GM23338 (cell line): ENCODE results near the gene YTHDF1.

ENCODE experiments used
- CREB1 ChIP-seq: fragments of 250-450 bp; sonication (Bioruptor Pico); IDR thresholded peaks from 2 replicates; pipeline ENCODE4 v1.5.0; 2020; ENCODE audit warnings: low read depth, mild to moderate bottlenecking, moderate library complexity
- CTCF ChIP-seq, 2 experiments: fragments of 200-600 bp in 1 of 2; sonication (generic) in 1 of 2; conservative IDR thresholded peaks; 2 replicates each; pipeline versions ENCODE4 v1.5.1 to v1.6.1; 2016 to 2017; ENCODE audit warnings: antibody characterized with exemption in 2 of 2, low read depth in 2 of 2, mild to moderate bottlenecking in 2 of 2, moderate library complexity in 1 of 2
- EZH2 ChIP-seq: fragments of 200-600 bp; sonication (generic); IDR thresholded peaks from one replicate; pipeline ENCODE4 v1.8.0; 2017; ENCODE audit warnings: antibody characterized with exemption, mild to moderate bottlenecking, low read depth; ENCODE audit not compliant: unreplicated experiment
- EZH2phosphoT487 ChIP-seq: fragments of 200-600 bp; sonication (generic); IDR thresholded peaks from one replicate; pipeline ENCODE4 v1.8.1; 2018; ENCODE audit warnings: antibody characterized with exemption; ENCODE audit not compliant: unreplicated experiment
- JUNB ChIP-seq: IDR thresholded peaks from one replicate; pipeline ENCODE4 v1.6.1; 2016; ENCODE audit warnings: antibody characterized with exemption; ENCODE audit not compliant: unreplicated experiment
- POLR2AphosphoS5 ChIP-seq: IDR thresholded peaks from 2 replicates; pipeline ENCODE4 v1.6.1; 2016; ENCODE audit warnings: antibody characterized with exemption, low read depth
- REST ChIP-seq: IDR thresholded peaks from one replicate; pipeline ENCODE4 v1.6.1; 2018; ENCODE audit warnings: antibody characterized with exemption; ENCODE audit not compliant: unreplicated experiment
- STAT1 ChIP-seq: IDR thresholded peaks from one replicate; pipeline ENCODE4 v1.6.1; 2016; ENCODE audit warnings: antibody characterized with exemption; ENCODE audit not compliant: unreplicated experiment
- ZNF462 ChIP-seq: fragments of 250-450 bp; sonication (Bioruptor Pico); IDR thresholded peaks from 2 replicates; pipeline ENCODE4 v1.5.0; 2020; ENCODE audit warnings: mild to moderate bottlenecking, moderate library complexity

GRCh38 chr20:63259734-63260460 lies 44.0 kb upstream of the YTHDF1 start:
- TF ChIP-seq CTCF (conservative IDR thresholded peaks at IDR 0.05; ENCODE audit: low read depth in 2 of 2) (no peak), EZH2phosphoT487 (no peak), EZH2 (no peak), POLR2AphosphoS5 (no peak), REST (no peak), CREB1 (no peak), JUNB (no peak), STAT1 (no peak), ZNF462 (CRISPR knock-in tag) (no peak)
